Stimulated activated CD8-positive, alpha-beta memory T cell treated with anti-CD3 and anti-CD28 coated beads, Interleukin-15, amount 100 ng/mL, for 24 hours (primary cell): Measurements from ENCODE around the gene COL26A1.
"Not testable (repeated sequence)": the region's sequence is repeated elsewhere in the genome, so short reads cannot be mapped to it uniquely, and the experiment has no call there.

ENCODE experiments used
- DNase-seq: peaks from one replicate; pipeline ENCODE4 v3.0.0-alpha.2; 2020; ENCODE audit warnings: low read depth

The COL26A1 gene

DNA sequence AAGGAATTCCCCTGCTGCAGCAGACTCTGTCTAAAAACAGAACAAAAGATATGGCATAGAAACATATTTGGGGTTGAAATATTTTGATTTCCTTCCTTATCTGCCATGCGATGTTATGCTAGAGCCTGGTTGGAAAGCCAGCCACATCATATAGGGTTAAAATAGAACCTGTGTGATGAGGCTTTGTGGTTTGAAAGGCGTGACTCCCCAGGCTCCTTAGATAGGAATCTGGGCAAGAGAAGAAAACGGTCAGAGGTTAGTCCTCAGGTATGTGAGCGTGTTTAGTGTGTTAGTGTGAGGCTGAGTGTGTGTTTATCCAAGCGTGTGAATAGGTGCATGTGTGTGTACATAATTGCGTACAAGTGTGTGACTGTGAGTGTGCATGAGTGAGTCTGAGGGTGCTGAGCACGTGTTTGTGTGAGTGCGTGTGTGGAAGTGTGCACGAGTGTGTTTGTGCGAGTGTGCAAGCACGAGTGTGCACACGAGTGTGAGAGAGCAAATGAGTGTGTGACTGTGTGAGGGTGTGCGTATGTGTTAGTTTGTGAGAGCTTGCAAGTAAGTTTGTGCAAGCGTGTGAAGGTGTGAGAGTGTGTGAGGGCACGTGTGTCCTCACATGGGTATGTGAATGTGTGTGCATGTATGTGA is 79.9 kb downstream of the COL26A1 start:
- DNase-seq, result no peak

DNA sequence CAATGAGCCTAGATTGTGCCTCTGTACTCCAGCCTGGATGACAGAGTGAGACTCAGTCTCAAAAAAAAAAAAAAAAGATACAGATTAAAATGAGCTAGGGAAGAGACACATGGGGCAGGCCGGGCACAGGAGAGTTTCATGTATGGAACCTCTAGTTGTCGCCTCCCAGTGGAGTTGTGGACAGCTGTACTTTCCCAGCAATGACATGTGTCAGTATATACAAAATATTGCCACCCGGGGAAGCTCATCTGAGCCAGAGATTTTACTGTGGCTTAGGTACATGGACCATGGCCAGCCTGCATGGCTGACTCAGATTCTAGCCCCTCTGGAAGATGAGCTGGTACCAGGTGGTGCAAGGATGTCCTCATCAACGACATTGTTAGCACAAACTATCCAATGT is 87.4 kb downstream of the COL26A1 start:
- DNase-seq, result no peak

GRCh38 chr7:101453617-101454016 is 90.9 kb downstream of the COL26A1 start:
- no peak for DNase-seq

DNA sequence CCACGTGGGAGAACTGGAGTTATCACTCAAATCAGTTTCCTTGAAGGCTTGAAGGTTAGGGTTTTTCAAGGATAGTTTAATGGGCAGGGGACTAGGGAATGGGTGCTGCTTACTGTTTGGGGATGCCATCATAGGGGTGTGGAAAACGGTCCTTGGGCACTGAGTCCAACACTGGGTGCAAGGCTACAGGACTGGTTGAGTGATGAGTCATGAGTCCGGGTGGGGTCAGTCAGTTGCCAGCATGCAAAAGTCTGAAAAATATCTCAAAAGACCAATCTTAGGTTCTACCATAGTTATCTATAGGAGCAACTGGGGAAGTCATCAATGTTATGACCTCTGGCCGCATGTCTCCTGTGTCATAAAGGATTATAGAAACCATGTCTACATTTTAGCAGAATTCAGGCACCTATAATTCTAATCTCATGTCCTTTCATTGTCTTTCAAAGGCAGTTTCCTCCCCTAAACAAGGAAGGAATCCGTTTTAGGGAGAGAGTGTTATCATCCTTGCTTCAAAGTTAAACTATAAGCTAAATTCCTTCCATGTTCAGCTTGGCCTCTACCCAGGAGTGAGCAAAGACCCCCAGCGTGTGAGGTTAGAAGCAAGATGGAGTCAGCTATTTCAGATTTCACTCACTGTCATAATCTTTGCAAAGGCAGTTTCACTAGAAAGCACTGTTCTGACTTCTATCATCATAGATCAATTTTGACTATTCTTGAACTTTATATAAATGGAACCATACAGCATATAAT is 94.5 kb downstream of the COL26A1 start:
- no peak for DNase-seq

- no peak for DNase-seq
Observed at GRCh38 chr7:101465131-101465530, 102.5 kb downstream of the COL26A1 start.

DNA sequence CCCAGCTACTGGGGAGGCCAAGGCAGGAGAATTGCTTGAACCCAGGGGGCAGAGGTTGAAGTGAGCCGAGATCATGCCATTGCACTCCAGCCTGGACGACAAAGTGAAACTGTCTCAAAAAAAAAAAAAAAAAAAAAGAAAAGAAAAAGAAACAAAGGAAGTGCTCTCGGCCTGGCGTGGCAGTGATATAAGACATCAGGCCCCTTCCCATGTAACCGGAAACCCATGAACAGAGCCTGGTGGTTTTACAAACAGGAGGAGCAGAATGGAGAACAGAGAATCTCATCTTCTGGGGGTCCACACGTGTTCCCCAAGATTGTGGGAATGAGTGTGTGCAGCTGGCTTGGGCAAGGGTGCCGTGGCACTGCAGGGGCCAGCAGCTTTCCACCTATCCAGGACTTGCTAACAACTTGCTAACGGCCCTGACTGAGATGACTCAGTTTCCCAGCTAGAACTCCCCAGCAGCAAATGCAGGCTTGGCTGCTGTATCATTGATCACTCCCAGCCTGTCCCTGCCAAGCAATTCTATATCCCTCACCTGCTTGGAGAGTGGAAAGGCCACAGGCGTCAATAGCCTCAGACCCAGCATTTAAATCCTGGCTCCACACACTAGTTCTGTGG is 103.0 kb downstream of the COL26A1 start:
- DNase-seq, result no peak

DNA sequence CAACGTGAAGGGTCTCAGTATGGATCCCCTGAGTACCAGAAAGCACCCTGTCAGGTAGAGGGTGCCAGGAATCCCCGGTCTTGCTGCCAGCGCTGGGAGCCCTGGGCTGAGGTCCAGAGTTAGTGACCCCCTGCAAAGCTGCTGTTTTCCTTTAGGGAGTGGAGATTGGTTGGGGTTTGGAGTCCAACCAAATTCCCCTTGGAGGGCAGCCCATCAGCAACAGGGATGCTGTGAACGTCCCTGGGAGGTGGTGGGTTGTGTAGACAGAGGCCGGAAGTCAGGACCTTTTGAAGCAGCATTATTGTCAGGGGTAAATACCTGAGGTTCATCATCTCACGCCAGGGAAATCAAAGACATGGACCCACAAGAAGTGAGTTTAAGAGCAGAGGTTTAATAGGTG is 104.2 kb downstream of the COL26A1 start:
- DNase-seq, result no peak

DNA sequence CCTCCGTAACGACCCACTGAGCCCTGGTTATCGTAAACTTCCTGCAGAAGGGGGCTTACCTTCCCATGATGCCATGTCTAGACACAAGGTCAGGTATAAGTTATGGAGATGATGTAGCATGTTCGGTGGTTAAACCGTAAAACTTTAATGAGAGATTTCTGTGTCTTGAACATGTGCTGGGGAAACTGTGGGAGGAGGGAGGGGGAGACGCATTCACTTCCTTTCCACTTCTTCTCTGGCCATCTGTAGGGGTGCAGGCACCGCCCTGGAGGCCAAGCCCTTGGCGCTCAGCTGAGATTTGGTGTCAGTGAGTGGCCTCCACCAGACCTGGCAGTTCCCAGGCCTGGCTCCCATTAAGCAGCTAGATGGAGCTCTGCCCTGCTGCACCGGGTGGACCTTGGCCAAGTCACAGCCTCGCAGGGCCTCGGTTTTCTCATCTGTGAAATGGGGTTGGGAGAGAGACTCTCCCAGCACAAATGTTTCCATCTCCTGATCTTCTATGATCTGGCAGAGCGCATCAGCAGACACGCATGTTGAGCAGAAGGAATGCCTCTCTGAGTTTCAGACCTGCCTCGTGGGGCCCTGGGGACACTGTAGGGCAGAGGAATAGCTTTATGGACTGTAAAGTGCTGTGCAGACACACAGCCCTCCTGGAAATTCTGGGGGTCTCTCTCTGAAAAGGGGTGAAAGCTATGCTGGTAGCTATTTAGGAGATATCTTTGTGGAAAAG is 106.0 kb downstream of the COL26A1 start:
- no peak for DNase-seq

- no peak for DNase-seq
Observed at GRCh38 chr7:101470668-101471487, 108.2 kb downstream of the COL26A1 start.

- DNase-seq, result no peak
Observed at GRCh38 chr7:101474178-101474577, 111.5 kb downstream of the COL26A1 start.

- not testable (repeated sequence) for DNase-seq
Observed at GRCh38 chr7:101475691-101476090, 113.0 kb downstream of the COL26A1 start.

DNA sequence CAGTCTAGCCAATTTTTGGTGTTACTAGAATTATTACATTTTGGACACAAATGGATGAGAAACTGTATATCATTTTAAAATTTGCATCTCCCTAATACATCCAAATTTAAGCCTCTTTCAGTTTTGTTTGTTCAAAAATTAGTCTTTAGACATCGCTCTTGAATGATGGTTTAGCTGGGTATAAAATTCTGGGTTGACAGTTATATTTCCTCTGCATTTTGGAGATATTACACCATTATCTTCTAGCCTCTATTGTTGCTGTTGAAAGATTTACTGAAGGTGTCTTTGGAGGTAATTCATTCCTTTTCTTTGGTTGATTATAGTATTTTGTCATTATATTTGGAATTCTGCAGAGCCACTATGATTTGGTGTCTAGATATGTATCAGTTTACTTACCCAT is 116.5 kb downstream of the COL26A1 start:
- no peak for DNase-seq

DNA sequence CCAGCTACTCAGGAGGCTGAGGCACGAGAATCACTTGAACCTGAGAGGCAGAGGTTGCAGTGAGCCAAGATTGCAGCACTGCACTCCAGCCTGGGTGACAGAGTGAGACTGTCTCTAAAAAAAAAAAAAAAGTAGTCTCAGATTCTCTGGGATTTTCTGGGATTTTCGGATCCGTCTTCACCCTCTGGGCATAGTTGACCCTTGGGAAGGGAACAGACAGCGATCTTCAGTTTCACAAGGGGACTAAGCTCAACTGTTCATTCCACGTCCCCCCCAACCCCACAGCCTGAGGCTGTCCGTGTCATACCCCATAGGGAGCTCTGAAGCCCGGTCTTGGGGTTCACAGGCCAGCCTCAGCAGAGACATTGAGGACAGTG is 123.4 kb downstream of the COL26A1 start:
- not testable (repeated sequence) for DNase-seq

DNA sequence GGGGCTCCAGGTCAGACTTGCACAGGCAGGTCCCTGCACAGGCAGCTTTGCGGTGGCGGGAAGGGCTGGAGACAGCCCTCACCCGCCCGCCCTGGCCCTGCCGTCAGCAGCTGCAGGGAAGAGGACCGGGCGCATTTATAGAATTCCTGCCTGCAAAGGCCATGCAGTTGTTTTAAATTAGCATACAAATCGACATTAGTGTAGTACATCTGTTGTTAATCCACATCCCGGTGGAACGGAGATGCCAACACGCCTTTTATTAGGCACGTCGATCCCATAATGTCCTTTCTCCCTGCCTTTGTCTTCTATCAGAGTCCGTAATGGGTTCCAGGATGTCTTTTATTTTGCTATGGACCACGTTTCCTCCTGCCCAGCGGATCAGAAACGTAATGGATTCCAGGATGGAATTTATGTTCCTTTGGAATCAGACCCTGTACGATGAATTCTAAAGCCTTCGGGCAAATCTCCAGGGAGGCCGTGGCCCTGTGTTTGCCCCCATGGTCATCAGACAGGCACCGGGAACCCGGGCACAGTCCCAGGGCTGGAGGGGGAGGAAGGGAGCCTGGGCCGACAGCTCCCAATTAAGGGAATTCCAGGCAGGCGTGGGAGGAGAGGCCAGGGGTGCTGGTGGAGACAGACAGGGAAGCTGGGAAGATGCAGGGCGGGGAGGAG is 123.9 kb downstream of the COL26A1 start:
- no peak for DNase-seq

DNA sequence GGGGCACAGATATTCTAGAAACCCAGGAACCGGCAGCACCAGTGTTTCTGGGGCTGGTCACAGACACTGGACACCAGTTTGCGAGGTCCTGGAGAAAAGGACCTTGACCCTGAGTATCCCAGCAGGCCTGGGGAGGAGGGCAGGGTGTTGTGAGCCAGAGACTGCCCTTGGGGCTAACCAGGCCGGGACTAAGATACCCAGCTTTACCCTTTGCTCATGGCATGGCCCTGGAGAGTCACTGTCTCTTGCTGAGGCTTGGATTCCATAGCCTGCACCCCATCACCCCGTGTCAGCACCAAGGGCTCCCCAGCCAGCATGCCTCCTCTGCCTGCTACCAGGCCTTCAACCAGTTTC is 124.4 kb downstream of the COL26A1 start:
- no peak for DNase-seq

DNA sequence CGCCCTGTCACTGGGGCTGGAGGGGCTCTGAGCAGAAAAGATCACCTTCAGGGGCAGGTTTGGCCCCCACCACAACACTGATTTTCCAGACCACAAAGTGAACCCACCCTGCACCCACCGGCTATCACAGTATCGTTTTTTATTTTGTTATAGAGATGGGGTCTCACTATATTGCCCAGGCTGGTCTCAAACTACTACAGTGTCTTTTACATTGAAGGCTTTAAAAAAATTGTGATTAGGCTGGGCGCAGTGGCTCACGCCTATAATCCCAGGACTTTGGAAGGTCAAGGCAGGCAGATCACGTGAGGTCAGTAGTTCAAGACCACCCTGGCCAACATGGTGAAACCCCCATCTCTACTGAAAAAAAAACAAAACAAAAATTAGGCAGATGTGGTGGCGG is 125.1 kb downstream of the COL26A1 start:
- DNase-seq, result no peak

GRCh38 chr7:101488826-101489572 is 126.3 kb downstream of the COL26A1 start:
- DNase-seq, result no peak

DNA sequence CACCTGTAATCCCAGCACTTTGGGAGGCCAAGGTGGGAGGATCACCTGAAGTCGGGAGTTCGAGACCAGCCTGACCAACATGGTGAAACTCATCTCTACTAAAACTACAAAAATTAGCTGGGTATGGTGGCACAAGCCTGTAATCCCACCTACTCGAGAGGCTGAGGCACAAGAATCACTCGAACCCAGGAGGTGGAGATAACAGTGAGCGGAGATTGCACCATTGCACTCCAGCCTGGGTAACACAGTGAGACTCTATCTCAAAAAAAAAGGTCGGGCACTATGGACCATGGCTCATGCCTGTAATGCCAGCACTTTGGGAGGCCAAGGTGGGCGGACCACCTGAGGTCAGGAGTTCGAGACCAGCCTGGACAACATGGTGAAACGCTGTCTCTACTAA is 127.8 kb downstream of the COL26A1 start:
- DNase-seq, result not testable (repeated sequence)

- not testable (repeated sequence) for DNase-seq
Observed at GRCh38 chr7:101491442-101491841, 128.8 kb downstream of the COL26A1 start.

DNA sequence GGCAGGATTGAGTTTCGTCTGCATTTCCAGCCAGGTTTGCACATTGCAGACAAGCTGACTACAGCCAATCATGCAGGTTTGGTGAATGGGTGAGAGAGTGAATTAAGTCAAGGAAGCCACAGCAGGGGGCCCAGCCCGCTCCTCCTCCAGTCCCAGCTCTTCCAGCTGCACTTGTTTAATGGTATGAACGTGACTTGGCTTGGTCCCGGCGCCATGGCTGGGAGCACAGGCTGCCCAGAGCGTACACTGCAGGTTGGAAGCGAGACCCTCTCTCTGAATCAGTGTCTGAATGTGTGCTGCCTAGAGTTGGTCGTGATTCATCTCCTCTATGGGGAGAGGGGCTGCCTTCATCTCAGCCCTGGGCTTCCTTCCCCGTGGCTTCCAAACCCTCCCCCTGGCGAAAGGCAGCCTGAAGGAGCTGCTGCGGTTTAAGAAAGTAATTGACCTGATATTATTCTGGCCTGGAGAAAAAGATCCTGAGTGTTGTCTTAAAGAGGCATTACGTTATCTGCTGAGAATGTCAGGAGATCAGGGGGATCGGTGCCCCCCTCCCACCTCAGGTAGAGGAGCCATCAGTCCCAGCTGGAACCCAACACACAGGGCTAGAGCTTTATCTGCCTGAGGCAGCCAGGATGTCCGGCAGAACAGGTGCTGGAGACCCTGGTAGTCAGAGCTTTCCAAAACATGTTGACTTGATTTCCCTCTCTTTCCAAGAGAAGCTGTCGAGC is 132.1 kb downstream of the COL26A1 start:
- no peak for DNase-seq
